ENCODE measurements around the gene GABRG3. TPM values are rescaled to one million over a fixed set of nuclear protein-coding genes. Genes with fewer than 3 reads are reported as not detected.

The GABRG3 gene
- total and polyA plus RNA-seq, 9 of the 15 experiments (the other 6 are each of a cell fraction or from before 2014, with no cell fraction given) = 4.0 to 15.1 (median 11.2) TPM

DNA sequence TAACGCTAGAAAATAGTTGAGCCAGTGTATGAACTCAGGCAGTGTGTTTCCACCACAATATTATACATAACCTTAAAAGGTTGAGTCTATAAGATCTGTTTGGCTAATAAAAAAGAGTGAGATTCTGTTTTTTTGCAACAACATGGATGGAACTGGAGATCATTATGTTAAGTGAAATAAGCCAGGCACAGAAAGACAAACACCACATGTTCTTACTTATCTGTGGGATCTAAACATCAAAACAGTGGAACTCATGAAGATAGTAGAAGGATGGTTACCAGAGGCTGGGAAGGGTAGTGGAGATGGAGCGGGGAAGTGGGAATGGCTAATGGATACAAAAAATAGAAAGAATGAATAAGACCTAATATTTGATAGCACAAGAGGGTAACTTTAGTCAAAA, 150.7 kb downstream of the GABRG3 start (continued):
- TF ChIP-seq, protein P1, sequence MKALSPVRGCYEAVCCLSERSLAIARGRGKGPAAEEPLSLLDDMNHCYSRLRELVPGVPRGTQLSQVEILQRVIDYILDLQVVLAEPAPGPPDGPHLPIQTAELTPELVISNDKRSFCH (CRISPR knock-in tag; IDR thresholded peaks at IDR 0.05) = no peak
- TF ChIP-seq, protein P1 (tag; IDR thresholded peaks at IDR 0.05) = no peak
- no peak for TF ChIP-seq ZNF586 (CRISPR knock-in tag; conservative IDR thresholded peaks at IDR 0.05)

DNA sequence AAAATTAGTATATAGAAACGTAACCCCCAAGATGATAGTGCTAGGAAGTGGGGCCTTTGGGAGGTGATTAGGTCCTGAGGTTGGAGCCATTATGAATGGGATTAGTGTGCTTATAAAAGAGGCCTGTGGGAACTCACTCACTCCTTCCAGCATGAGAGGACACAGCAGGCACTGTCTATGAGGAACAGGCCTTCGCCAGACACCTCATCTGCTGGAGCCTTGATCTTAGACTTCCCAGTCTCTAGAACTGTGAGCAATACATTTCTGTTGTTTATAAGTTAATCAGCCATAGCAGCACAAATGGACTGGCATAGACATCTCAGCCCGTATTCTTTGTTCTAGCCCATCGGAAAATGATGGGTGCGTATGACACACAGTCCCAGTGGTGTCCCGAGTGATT, 152.3 kb downstream of the GABRG3 start:
- BruUV-seq (replicated peaks) = no TSS peak
- H3K9ac ChIP-seq (ENCODE audit: insufficient read depth in 1 of 2, low read depth in 2 of 2, low read length in 2 of 2) = peak overlapping the region; percentile 43 to 80; a peak in 2 of 4 replicates
- no peaks in the 10 kb centered on the region for H3K9me1 ChIP-seq (ENCODE audit: control insufficient read depth, insufficient read depth, low read length)
- peak overlapping the region; percentile 71; the same call in 1 of the 2 replicates for H2AFZ ChIP-seq (ENCODE audit: low read depth, low read length)
- H3K4me1 ChIP-seq (replicated peaks in 1 of 2; ENCODE audit: control insufficient read depth in 2 of 2, insufficient read depth in 2 of 2, low read length in 2 of 2) = peaks cover 26 to 72% of the 10 kb centered on the region in 2 experiments; a peak in 4 of 5 replicates
- POLR2A ChIA-PET = interaction anchor here (0.6 to 2.4 kb wide), 4 partner anchors 10 to 91 kb away, joined by 3 to 11 read pairs (median 4); no protein-coding TSS in a partner anchor
- no peak for DNase-seq (ENCODE audit: extremely low read depth in 1 of 4, low spot score in 3 of 4)
- H3K79me2 ChIP-seq (ENCODE audit: control insufficient read depth, insufficient read depth, low read length) = peaks cover 84% of the 10 kb centered on the region
- peaks cover 12% of the 10 kb centered on the region; the same call in 2 of the 3 replicates for H3K36me3 ChIP-seq (ENCODE audit: control insufficient read depth, insufficient read depth, low read length)
- H3K27me3 ChIP-seq (ENCODE audit: control insufficient read depth in 2 of 2, insufficient read depth in 2 of 2, low read length in 2 of 2) = no peaks in the 10 kb centered on the region
- peak overlapping the region; percentile 66 for H3K4me2 ChIP-seq (ENCODE audit: insufficient read depth, low read length)
- in situ Hi-C loops (cut with MboI) (no loop called here), intact Hi-C loops (cut with micrococcal nuclease) (loop anchor here (10.0 kb wide), 1 partner anchor 58 kb away; no protein-coding TSS in a partner anchor)
- no peak overlapping the region for H3K4me3 ChIP-seq
- peaks cover 4% of the 10 kb centered on the region; the same call in 1 of the 2 replicates for H3K9me3 ChIP-seq (replicated peaks; ENCODE audit: control insufficient read depth, insufficient read depth, low read depth, low read length)
- no peak; the same call in 2 of the 3 replicates for ATAC-seq
- 33% methylated on average over 6 of the region's 6 CpGs for WGBS (ENCODE audit: insufficient coverage, low coverage, missing lambda C conversion rate)
- H4K20me1 ChIP-seq (replicated peaks; ENCODE audit: control insufficient read depth, insufficient read depth, low read length) = no peaks in the 10 kb centered on the region
- peak; percentile 57 for FAIRE-seq
- CTCF ChIA-PET (ENCODE audit: low intra/inter-chr PET ratio) = no interaction called here
- peak overlapping the region; percentile 86 for H3K27ac ChIP-seq (ENCODE audit: extremely low read depth, low read depth, low read length)
- TF ChIP-seq, protein P2, sequence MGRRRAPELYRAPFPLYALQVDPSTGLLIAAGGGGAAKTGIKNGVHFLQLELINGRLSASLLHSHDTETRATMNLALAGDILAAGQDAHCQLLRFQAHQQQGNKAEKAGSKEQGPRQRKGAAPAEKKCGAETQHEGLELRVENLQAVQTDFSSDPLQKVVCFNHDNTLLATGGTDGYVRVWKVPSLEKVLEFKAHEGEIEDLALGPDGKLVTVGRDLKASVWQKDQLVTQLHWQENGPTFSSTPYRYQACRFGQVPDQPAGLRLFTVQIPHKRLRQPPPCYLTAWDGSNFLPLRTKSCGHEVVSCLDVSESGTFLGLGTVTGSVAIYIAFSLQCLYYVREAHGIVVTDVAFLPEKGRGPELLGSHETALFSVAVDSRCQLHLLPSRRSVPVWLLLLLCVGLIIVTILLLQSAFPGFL (CRISPR knock-in tag; IDR thresholded peaks at IDR 0.05) = peak; percentile 89; the same call in 1 of the 2 replicates
- TF ChIP-seq, protein P3, sequence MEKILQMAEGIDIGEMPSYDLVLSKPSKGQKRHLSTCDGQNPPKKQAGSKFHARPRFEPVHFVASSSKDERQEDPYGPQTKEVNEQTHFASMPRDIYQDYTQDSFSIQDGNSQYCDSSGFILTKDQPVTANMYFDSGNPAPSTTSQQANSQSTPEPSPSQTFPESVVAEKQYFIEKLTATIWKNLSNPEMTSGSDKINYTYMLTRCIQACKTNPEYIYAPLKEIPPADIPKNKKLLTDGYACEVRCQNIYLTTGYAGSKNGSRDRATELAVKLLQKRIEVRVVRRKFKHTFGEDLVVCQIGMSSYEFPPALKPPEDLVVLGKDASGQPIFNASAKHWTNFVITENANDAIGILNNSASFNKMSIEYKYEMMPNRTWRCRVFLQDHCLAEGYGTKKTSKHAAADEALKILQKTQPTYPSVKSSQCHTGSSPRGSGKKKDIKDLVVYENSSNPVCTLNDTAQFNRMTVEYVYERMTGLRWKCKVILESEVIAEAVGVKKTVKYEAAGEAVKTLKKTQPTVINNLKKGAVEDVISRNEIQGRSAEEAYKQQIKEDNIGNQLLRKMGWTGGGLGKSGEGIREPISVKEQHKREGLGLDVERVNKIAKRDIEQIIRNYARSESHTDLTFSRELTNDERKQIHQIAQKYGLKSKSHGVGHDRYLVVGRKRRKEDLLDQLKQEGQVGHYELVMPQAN (IDR thresholded peaks at IDR 0.05; ENCODE audit: borderline replicate concordance) = no peak

Measured in K562 (cell line).